Measurements from ENCODE around the gene TTC29.

- TF ChIP-seq CTCF (optimal IDR thresholded peaks at IDR 0.05 in 1 of 3, IDR thresholded peaks at IDR 0.05 in 1 of 3, conservative IDR thresholded peaks at IDR 0.05 in 1 of 3; ENCODE audit: extremely low read depth in 1 of 3, insufficient read depth in 2 of 3, low read length in 3 of 3) (no peak), EZH2 (IDR thresholded peaks at IDR 0.05; ENCODE audit: low read length) (no peak)
These were observed 93.3 kb downstream of the TTC29 start for GRCh38 chr4:146852360-146852759.
